HepG2 (cell line): ENCODE results near the gene MRPL42. TPM values are rescaled to one million over a fixed set of nuclear protein-coding genes. Genes with fewer than 3 reads are reported as not detected.

Source experiments
- ATF7 ChIP-seq, 2 experiments: fragments of 450-650 bp in 1 of 2; sonication (generic) in 1 of 2; formaldehyde crosslinking in 1 of 2; IDR thresholded peaks; 2 replicates each; pipeline versions ENCODE4 v1.4.0 to v1.6.1; 2016 to 2020; ENCODE audit warnings: antibody characterized with exemption in 1 of 2, mild to moderate bottlenecking in 1 of 2, missing genetic modification reagents in 1 of 2
- CEBPB ChIP-seq: IDR thresholded peaks from 2 replicates; pipeline ENCODE4 v1.6.1; 2011; ENCODE audit warnings: low read depth, low read length, improper control_type of control experiment, borderline replicate concordance
- FOXC1 ChIP-seq: sonication (generic); formaldehyde crosslinking; IDR thresholded peaks from 2 replicates; pipeline ENCODE4 v1.8.0; 2022; ENCODE audit warnings: mild to moderate bottlenecking, missing genetic modification reagents, borderline replicate concordance
- IRF1 ChIP-seq: sonication (generic); formaldehyde crosslinking; IDR thresholded peaks from 2 replicates; pipeline ENCODE4 v1.4.0; 2020; ENCODE audit warnings: low read depth, mild to moderate bottlenecking, missing genetic modification reagents
- KAT7 ChIP-seq: IDR thresholded peaks from 2 replicates; pipeline ENCODE4 v1.6.1; 2018; ENCODE audit warnings: borderline replicate concordance, missing compliant biosample characterization
- MAFK ChIP-seq, 2 experiments: IDR thresholded peaks in 1 of 2; conservative IDR thresholded peaks in 1 of 2; 2 replicates each; pipeline ENCODE4 v1.6.1; 2011; ENCODE audit warnings: improper control_type of control experiment in 2 of 2, low read length in 2 of 2
- MXI1 ChIP-seq: IDR thresholded peaks from 3 replicates; pipeline ENCODE4 v1.6.1; 2012; ENCODE audit warnings: low read depth, low read length, inconsistent platforms, borderline replicate concordance
- NFE2L2 ChIP-seq: fragments of 150-350 bp; IDR thresholded peaks from 2 replicates; pipeline ENCODE4 v1.6.1; 2014; ENCODE audit warnings: low read length
- PAX8 ChIP-seq: sonication (generic); formaldehyde crosslinking; IDR thresholded peaks from 2 replicates; pipeline ENCODE4 v1.8.0; 2022; ENCODE audit warnings: mild to moderate bottlenecking, missing genetic modification reagents, borderline replicate concordance
- POLR2AphosphoS5 ChIP-seq: IDR thresholded peaks from 2 replicates; pipeline ENCODE4 v1.6.1; 2012; ENCODE audit warnings: low read depth, low read length
- REPIN1 ChIP-seq: sonication (generic); formaldehyde crosslinking; IDR thresholded peaks from 2 replicates; pipeline ENCODE4 v1.8.0; 2022; ENCODE audit warnings: missing genetic modification reagents, low read depth, mild to moderate bottlenecking, borderline replicate concordance
- SAP130 ChIP-seq: IDR thresholded peaks from 2 replicates; pipeline ENCODE4 v1.6.1; 2016; ENCODE audit warnings: low read depth
- SPEN ChIP-seq: sonication (generic); formaldehyde crosslinking; IDR thresholded peaks from 2 replicates; pipeline ENCODE4 v1.5.1; 2020; ENCODE audit warnings: low read depth, mild to moderate bottlenecking, missing genetic modification reagents
- ZBTB46 ChIP-seq: sonication (generic); formaldehyde crosslinking; IDR thresholded peaks from 2 replicates; pipeline ENCODE4 v1.4.0; 2020; ENCODE audit warnings: mild to moderate bottlenecking, missing genetic modification reagents, borderline replicate concordance
- ZFX ChIP-seq: sonication (generic); formaldehyde crosslinking; IDR thresholded peaks from 2 replicates; pipeline ENCODE4 v1.4.0; 2020; ENCODE audit warnings: mild to moderate bottlenecking, low read depth, missing genetic modification reagents, moderate library complexity
- ZNF124 ChIP-seq: sonication (generic); formaldehyde crosslinking; IDR thresholded peaks from 2 replicates; pipeline ENCODE4 v1.4.0; 2020; ENCODE audit warnings: missing genetic modification reagents
- ZNF547 ChIP-seq: sonication (generic); formaldehyde crosslinking; IDR thresholded peaks from 2 replicates; pipeline ENCODE4 v1.5.1; 2020; ENCODE audit warnings: mild to moderate bottlenecking, missing genetic modification reagents
- ZNF776 ChIP-seq: sonication (generic); formaldehyde crosslinking; IDR thresholded peaks from 2 replicates; pipeline ENCODE4 v1.4.0; 2020; ENCODE audit warnings: mild to moderate bottlenecking, missing genetic modification reagents
- ZSCAN12 ChIP-seq: sonication (generic); formaldehyde crosslinking; IDR thresholded peaks from 2 replicates; pipeline ENCODE4 v1.9.0; 2021; ENCODE audit warnings: mild to moderate bottlenecking, missing genetic modification reagents
- polyA plus RNA-seq, 8 experiments: library from polyadenylated mRNA; depleted of rRNA in 3 of 8; stranded (reverse) in 7 of 8; unstranded in 1 of 8; fragments of >200 nt; fragmentation: Illumina TruSeq in 4 of 8; extraction: Trizol in 4 of 8; gene quantifications; 2 replicates each; pipeline versions ENCODE4 v1.2.1 to v1.2.3, GENCODE V29; 2011 to 2016; ENCODE audit warnings: low read depth in 4 of 8, missing spikeins in 1 of 8, mixed read lengths in 1 of 8; ENCODE audit not compliant: insufficient read depth in 1 of 8
- total RNA-seq, 5 experiments: library from RNA; depleted of rRNA; stranded (reverse); fragments of >200 nt; fragmentation: Illumina TruSeq; extraction: Trizol; gene quantifications; 2 replicates each; pipeline ENCODE4 v1.2.3, GENCODE V29; 2016; ENCODE audit warnings: low read depth in 1 of 5
- TF ChIP-seq, protein P1 (sequence below), 2 experiments: sonication (generic) in 1 of 2; formaldehyde crosslinking in 1 of 2; IDR thresholded peaks; 2 replicates each; pipeline versions ENCODE4 v1.6.1 to v1.9.0; 2014 to 2022; ENCODE audit warnings: antibody characterized with exemption in 1 of 2, borderline replicate concordance in 1 of 2, inconsistent platforms in 1 of 2, low read depth in 1 of 2, missing genetic modification reagents in 1 of 2

MRPL42 gene
- total and polyA plus RNA-seq, 2 of the 13 experiments (the other 11 are each of a cell fraction or from before 2014, with no cell fraction given) = 93.3 to 148 TPM

DNA sequence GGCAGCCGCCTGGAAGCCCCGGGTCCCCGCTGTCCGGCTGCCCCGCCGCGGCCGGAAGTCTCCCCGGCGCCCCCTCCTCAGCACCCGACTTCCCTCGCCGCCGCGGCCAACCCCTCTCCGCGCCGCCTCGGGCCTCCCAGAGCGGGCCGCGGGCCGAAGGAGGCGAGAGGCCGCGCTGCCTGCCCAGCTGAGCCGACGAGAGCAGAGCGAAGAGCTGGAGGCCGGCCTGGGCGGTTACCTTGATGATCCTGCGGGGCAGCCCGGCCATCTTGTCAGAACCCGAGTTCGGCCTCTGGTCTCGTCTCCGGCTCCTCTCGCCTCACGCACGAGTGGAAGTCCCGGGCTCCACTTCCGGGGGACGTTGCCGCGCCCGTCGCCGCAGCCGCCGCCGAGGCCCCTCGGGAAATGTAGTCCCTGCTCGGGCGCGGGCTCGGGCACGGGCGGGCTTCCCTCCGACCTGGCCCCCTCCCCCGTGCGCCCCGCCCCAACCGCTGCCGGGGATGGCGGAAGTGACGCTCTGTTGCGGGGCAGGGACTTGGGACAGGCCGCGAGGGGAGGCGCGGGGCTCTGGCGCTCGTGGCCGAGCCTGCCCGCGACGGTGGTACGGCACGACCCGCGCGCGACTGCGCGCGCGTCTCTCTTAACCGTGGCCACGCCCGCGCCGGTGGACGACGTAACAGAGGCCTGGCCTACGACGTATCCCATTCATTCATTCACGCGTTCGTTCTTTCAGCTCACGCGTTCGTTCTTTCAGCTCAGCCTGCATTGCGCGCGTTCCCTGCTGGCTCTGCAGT is 25.5 kb upstream of the MRPL42 start, which contains the start of gene UBE2N (continued):
- peak; percentile 75 for TF ChIP-seq REPIN1 (CRISPR knock-in tag)
- peak; percentile 78 for TF ChIP-seq MXI1
- peak; percentile 89 for TF ChIP-seq SAP130 (CRISPR knock-in tag)
- TF ChIP-seq POLR2AphosphoS5 = peak; percentile 76
- 0 out of 2 replicates have a peak, but pooled peaks have one; percentile 34 for TF ChIP-seq IRF1
- TF ChIP-seq KAT7 (CRISPR knock-in tag) = peak; percentile 61; the same call in 1 of the 2 replicates
- TF ChIP-seq ATF7 (IDR thresholded peaks at IDR 0.05) = no peak
- TF ChIP-seq ATF7 (CRISPR knock-in tag; IDR thresholded peaks at IDR 0.05) = peak; percentile 81
- peak; percentile 40; the same call in 1 of the 2 replicates for TF ChIP-seq ZNF547 (CRISPR knock-in tag)
- no peak for TF ChIP-seq ZNF124 (CRISPR knock-in tag)
- TF ChIP-seq NFE2L2 = no peak
- TF ChIP-seq PAX8 (CRISPR knock-in tag) = no peak
- TF ChIP-seq ZBTB46 (CRISPR knock-in tag) = no peak; the same call in 1 of the 2 replicates
- TF ChIP-seq, protein P1, sequence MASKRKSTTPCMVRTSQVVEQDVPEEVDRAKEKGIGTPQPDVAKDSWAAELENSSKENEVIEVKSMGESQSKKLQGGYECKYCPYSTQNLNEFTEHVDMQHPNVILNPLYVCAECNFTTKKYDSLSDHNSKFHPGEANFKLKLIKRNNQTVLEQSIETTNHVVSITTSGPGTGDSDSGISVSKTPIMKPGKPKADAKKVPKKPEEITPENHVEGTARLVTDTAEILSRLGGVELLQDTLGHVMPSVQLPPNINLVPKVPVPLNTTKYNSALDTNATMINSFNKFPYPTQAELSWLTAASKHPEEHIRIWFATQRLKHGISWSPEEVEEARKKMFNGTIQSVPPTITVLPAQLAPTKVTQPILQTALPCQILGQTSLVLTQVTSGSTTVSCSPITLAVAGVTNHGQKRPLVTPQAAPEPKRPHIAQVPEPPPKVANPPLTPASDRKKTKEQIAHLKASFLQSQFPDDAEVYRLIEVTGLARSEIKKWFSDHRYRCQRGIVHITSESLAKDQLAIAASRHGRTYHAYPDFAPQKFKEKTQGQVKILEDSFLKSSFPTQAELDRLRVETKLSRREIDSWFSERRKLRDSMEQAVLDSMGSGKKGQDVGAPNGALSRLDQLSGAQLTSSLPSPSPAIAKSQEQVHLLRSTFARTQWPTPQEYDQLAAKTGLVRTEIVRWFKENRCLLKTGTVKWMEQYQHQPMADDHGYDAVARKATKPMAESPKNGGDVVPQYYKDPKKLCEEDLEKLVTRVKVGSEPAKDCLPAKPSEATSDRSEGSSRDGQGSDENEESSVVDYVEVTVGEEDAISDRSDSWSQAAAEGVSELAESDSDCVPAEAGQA (IDR thresholded peaks at IDR 0.05; ENCODE audit: low read depth) = 0 out of 2 replicates have a peak, but pooled peaks have one; percentile 17
- TF ChIP-seq, protein P1 (CRISPR knock-in tag; IDR thresholded peaks at IDR 0.05; ENCODE audit: borderline replicate concordance) = no peak; the same call in 1 of the 2 replicates
- peak; percentile 88 for TF ChIP-seq ZNF776 (CRISPR knock-in tag)
- TF ChIP-seq SPEN (CRISPR knock-in tag) = peak; percentile 86
- TF ChIP-seq ZFX (CRISPR knock-in tag) = peak; percentile 87
- TF ChIP-seq CEBPB = no peak
- no peak; the same call in 1 of the 2 replicates for TF ChIP-seq ZSCAN12 (CRISPR knock-in tag)
- peak; percentile 90; the same call in 1 of the 2 replicates for TF ChIP-seq FOXC1
- TF ChIP-seq MAFK (conservative IDR thresholded peaks at IDR 0.05 in 1 of 2, IDR thresholded peaks at IDR 0.05 in 1 of 2; ENCODE audit: low read length in 2 of 2) = no peak
